CD4-positive, alpha-beta T cell treated with Interleukin-1 beta for 1 hour (primary cell): Measurements from ENCODE around the gene PSMD1.
"Not testable (repeated sequence)": the region's sequence is repeated elsewhere in the genome, so short reads cannot be mapped to it uniquely, and the experiment has no call there.

Experiments
- DNase-seq, 2 donors: peaks; one replicate each; pipeline ENCODE4 v3.0.0-alpha.2; 2020 to 2022

Gene PSMD1

DNA sequence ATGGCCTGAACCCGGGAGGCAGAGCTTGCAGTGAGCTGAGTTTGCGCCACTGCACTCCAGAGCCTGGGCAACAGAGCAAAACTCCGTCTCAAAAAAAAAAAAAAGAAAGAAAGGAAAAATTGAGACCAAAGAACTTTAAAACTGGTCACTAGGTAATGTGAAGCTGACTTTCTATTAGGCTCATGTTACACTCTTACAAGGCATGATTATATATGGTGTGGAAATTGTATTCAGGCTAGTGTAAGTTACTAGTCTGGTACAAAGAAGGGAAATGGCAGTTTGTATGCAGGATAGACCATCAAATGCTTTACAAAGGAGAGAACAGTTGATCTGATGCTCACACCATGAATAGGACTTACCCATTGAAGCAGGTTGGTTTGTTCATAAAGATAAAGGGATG lies 106.3 kb downstream of the PSMD1 start:
- DNase-seq = no peak

DNA sequence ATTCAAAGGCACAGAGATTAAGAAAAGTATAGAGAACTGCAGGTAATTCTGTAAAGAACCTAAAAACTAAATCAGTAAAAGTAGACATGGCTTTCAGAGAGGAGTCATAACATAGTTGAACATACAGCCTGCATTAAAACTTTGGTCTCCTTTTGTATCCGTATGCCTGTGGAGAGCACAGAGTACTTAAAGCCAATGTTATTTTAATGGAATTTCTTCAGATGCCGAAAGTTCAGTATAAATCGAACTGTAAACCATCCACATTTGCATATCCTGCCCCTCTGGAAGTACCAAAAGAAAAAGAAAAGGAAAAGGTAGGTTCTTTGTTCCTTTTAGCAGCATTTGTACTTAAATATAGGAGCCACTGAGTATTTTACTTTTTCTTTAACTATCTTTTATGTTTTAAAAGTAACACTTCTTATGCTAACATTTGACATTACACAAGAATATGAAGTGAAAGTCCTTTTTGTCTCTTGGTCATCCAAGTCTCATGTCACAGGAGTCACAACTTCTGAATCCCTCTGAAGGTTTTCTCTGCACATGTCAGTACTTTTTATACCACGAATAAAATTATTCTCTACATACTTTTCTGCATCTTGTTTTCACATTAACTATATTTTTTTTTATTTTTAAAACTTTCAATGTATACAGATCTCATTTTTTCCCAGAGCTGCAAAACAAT lies 106.9 kb downstream of the PSMD1 start:
- DNase-seq = no peak

DNA sequence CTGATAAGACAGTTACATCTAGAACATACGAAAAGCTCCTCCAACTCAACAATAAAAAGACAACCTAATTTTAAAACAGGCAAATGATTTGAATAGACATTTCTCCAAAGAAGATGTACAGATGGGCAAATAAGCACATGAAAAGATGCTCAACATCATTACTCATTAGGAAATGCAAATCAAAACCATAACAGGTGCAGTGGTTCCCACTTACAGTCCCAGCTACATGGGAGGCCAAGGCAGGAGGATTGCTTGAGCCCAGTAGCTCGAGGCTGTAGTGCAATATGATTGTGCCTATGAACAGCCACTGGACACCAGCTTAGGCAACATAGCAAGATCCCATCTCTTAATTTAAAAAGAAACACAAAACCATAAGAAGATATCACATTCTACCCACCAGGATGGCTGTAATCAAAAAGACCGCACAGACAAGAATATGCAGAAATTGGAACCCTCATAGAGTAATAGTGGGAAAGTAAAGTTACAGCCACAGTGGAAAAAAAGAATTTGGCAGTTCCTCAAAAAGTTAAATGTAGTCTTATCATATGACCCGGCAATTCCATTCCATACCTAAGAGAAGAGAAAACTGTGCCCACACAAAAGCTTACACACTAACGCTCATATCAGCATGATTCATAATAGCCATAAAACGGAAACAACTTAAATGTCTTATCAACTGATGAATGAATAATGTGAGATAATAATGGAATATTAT lies 111.2 kb downstream of the PSMD1 start:
- DNase-seq = no peak

DNA sequence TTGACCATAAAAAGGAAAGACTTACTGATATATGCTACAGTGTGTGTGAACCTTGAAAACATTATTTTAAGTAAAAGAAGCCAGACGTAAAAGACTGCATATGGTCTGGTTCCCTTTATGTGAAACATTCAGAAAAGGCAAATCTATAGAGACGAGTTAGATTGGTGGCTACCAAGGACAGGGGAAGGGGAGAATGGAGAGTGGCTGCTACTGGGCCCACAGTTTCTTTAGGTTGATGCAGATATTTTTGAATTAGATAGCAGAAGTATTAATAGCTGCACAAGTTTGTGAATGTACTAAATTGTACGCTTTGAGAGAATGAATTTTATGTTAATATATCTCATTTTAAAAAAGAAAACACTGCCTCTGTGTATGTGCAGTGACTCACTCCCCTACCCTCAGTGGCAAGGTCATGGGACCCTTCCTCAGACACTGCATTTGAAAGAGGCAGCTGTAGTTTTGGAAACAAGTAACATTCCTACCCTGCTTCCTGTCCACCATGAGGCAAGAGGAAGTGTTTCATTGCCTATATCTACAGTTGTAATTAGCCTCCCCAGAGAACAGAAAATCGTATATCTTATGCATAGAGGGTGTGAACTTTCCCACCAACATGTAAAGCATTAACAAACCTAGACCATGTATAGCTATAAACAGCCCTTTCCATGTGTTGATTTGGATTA lies 111.9 kb downstream of the PSMD1 start:
- DNase-seq = no peak

DNA sequence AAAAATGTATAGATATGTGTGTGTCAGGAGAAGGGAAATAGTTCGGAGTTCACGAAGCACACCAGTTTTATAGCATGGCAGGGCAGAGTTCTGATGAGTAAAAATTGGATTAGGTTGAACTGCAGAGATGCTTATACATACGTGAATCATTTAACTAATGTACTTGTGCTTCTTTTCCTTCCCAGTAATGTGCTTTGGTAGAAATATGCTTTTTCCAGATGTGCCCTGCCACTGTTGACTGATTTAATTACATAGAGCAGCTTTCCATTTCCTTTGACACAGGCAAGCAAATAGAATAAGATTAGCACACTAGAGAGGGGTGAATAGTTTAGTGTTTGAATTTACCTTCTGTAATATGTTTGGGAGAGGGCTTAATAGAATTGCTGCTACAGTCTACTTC lies 112.8 kb downstream of the PSMD1 start:
- DNase-seq = no peak

DNA sequence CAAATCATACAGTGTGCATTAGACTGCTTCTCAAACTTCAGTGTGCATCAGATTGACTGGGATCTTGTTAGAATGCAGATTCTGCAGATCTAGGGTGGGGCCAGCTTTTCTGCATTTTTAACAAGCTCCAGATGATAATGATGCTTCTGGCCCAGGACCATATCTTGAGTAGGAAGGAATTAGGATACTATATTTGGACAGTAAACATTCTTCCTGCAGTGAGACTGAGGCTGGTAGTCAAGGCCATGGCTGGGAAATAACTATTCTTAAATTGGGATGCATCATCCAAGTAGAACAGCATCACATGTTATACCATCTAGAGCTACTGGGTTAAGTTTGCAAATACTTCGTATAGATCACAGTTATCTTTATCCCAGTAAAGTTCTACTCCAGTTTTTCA lies 113.4 kb downstream of the PSMD1 start:
- no peak for DNase-seq

DNA sequence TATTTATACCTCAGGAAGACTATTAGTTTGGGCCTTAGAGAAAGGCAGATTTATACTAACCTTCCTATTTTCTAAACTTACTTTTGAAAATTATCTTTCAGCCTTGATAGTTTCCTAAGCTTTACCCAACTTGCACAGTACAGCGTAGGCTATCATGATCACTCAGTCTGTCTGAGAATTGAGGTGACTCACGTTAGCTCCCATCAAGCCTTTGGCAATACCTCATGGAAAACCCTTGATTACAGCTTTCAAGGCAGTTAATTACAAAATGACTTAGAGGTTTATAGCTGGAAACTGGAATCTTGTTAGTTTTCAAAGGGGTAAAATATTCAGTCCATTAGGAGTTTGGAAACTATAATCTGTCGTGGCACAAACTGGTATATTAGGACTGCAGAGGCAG lies 115.4 kb downstream of the PSMD1 start:
- no peak for DNase-seq

DNA sequence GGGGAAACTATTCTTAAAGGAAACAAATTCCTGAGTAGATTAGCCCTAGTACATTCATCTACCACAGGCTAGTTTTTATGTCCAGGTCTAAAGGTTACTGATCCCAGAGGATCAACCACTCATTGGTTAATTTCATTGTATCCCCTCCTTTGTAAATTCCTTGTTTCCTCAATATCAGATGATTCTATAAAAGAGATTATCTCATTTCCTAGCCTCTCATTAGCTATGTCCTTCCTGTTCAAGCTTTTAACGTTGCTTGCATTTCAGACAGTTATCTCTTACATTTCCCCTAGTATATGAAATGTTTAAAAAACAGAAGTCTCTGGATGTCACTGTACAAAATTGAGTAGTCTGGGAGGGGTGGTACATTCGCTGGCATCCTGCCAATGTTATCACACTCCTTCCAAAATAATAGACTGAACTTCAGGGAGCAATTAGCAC lies 117.6 kb downstream of the PSMD1 start:
- DNase-seq = no peak

DNA sequence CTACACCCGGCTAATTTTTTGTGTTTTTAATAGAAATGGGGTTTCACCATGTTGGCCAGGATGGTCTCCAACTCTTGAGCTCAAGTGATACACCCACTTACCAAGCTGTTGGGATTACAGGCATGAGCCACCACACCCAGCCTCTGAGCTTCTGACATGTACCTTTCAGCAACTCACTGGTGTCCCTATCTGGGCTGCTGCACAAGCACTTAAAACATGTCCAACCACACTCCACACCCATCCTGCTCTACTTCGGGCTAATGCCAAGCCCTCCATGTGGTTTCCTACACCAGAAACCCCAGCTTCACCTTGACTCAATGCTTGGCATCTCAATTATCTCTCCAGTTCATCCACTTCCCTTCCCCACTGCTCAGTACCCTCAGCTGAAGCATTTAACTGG lies 119.4 kb downstream of the PSMD1 start:
- DNase-seq = no peak

DNA sequence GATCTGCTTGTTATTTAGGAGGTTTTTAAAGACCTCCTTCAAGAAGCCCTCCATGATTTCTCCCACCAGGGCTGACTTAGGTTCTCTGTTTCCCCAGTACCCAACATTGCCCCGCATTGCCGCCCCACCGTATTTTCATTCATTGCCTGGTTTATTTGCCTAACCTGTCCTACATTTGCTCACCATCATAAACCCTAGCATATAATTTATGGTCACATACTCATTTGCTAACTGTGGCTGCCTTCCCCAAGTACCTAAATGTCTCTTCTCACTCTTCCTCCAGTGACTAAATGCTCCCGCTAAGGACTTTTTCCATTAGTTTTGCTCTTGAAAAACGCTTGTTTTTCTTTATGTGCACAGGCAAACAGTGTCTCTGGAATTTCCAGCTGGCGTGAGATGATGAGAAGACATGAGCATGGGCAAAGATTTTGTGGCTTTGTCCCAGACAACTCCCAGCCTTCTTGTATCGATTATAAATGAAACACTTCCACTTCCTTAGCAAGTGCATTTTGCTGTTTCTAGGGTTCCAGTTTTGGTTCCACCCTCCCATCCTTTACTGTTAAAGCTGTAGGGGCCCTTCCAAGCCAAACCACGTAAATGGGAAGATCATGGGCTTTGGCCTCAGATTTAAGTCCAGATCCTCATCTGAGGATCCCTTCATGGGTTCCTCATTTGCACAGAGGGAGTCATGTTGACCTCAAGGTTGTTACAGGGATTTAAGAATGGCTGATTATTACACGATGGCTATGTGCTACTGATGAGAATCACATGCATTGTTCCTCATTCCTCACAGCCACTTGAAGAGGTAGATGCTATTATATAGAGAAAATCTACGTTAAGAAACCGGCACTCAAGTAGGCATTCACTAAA lies 120.7 kb downstream of the PSMD1 start:
- DNase-seq = no peak

DNA sequence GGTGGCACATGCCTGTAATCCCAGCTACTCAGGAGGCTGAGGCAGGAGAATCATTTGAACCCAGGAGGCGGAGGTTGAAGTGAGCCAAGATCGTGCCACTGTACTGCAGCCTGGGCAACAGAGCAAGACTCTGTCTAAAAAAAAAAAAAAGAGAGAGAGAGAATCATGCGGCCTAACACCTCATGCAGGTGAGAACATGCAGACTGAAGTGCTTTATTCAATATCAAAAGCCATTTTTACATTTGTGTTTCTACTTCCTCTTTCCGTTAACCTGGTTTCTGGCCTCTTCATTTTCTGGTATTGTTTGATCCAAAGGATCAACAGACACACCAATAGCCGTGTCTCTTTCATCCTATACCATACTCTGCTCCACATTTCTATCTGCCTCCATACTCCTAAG lies 122.1 kb downstream of the PSMD1 start:
- not testable (repeated sequence) for DNase-seq

DNA sequence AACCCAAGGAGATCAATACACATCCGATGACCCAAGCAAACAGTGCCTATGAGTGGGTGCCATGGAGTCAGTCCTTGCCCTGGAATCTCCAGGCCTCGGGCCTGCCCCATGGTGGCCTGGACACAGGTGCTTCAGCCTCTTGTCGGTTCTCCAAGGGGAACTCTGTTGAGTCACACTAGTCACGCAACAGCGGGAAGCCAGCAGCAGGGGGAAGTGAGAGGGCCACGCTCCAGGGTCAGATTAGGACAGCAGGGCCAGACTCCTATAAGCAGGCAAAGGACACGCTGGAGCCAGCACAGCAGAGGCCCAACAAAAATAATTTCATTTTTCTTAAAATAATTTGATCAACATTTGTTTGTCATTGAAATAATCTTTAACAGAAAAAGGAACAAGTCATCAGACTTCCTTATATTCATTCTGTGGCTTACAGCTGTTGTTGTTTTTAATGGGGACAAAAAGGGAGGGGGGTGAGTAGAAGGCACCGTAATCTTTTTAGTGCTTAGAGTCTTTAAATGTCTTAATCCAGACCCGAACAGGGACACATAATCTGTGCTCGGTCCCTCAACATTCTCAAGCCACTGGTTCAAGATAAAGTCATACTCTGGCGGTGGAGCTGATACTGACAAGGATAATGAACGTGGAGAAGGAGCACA lies 125.3 kb downstream of the PSMD1 start:
- DNase-seq = peak in 1 of 2 donors; percentile 67

DNA sequence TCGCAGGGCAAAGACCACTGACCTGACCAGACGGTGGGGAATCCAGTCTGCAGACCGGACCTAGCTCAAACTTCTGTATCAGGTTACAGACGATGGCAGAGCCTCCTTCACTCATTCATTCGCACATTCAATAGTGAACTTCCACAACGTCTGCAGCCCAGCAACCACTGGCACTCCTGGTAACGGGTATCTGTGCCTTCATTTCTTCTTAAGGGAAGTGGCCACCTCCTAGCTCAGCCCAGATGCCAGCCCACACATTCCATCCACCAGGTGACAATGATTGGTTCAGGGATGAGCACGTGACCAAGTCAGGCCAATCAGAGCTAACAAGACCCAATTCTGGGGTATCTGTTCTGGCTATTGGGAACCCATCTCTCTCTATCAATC lies 125.8 kb downstream of the PSMD1 start:
- DNase-seq = no peak

DNA sequence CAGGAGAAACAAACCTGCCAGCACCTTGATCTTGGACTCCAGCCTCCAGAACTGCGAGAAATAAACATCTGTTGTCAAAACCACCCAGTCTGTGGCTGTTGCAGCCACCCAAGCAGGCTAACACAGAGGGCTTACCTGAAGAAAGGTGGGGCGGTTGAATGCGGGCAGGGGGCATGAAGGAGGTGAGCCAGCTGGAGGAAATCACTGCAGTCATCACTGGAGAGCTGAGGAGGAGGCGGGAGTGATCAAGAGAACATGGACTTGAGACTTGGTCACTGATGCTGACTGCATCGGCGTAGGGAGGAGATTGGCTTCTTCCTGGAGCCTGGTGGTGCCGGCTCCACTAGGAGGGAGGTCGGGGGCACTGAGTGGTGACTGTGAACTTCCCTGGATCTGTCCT lies 127.2 kb downstream of the PSMD1 start:
- DNase-seq = no peak

DNA sequence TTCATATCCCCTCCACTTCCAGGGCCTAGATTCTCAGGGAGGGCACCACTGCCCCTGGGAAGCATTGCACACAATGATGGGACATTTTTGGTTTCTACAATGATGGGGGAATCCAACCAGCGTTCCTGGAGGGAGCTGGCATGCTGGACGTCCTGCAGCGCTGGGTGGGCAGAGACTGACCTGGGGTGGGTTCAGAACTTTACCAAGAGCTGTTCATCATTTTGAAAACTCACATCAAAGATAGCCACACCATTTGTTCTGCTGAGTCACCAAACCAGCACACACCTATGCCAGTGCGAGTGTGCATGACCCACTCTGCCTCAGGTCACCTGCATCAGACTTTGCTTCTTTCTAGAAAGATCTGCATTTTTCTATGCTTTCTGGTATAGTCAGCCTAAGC lies 127.7 kb downstream of the PSMD1 start:
- no peak for DNase-seq

DNA sequence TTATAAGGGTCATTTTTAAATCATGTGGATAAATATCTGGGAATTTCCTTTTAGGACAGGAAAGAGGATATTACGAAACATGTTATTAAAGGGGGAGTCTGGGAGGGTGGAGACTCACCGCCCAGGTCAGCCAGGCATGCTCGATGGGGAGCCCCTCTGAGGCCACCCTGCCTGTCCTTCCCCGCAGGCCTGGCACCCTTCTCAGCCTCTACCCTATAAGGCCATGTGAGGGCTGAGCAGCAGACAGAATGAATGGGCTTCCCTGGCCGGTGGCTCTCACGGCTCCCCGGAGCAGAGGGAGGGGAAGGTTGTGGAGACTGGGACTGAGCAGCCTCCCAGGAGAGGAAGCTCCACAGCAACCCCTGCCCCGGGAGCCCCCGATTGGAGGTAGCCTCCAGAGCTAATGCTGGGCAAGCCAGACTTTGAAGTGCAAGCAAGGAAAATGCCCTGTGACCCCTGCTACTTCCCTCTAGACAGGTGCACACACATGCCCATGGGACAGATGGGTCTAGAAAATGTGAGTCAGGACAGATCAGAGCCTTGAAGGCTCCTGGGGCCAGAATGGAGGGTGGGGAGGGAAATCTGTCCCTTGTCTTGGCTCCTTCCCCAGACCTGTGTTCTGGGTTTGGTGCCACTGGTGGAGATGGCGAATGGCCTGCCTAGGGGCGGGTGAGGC lies 128.5 kb downstream of the PSMD1 start:
- DNase-seq = no peak

DNA sequence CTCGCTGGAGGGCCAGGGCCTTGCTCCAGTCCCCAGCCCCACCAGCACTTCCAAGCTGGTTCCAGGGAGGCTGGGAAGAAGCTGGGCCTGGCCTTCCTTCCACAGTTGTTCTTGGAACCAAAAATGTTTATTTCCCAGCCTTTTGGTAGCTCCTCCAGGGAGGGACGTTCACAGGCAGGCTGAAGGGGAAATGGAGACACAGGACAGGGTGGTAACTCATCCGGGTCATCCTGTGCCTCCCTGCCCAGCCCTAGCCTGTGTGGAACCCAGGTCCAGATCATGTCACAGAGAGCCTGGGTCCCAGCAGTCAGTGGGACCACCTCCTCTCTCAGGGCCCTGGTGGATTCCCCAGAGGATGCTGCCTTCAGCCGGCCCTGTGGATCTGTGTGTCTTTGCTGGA lies 129.2 kb downstream of the PSMD1 start:
- no peak for DNase-seq

DNA sequence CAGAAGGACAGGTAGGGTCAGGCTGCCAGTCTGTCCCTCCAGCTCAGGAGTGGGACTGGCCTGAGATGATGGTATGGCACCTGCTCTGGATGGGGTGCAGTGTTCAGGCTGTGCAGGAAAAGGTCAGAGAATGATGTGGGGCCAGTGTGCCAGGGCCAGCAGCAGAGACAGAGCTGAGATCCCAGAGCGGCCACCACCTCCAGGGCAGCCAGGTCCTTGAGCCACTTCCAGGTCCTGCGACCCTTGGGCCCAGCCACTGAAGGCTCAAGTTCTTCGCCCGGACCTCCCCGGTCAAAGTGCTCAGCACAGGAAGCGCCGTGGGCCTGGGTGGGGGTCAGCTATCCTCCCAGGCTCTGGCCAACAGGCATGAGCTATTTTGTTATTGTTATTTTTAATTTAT lies 129.7 kb downstream of the PSMD1 start:
- DNase-seq = no peak

DNA sequence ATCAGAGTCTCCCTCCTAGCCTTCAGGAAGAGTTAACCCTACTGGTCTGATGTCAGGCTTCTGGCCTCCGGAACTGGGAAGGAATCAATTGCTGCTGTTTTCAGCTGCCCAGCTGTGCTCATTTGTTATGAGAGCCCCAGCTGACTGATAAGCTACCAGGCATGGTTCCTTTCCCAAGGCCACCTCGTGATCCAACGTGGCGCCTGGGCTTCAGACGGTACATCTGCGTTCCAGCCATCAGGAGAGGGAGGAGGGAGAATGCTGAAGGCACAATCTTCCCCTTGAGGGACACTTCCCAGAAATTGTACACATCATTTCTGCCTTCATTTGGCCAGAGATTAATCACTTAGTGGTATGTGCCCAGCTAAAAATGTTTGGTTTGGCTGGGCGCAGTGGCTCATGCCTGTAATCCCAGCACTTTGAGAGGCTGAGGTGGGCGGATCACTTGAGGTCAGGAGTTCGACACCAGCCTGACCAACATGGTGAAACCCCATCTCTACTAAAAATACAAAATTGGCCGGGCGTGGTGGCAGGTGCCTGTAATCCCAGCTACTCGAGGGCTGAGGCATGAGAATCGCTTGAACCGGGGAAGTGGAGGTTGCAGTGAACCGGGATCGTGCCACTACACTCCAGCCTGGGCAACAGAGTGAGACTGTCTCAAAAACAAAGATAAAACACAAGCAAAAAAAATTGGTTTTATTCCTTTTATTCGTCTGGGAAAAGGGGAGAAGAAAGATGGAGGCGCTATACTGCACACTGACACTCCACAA lies 131.3 kb downstream of the PSMD1 start:
- DNase-seq = no peak

DNA sequence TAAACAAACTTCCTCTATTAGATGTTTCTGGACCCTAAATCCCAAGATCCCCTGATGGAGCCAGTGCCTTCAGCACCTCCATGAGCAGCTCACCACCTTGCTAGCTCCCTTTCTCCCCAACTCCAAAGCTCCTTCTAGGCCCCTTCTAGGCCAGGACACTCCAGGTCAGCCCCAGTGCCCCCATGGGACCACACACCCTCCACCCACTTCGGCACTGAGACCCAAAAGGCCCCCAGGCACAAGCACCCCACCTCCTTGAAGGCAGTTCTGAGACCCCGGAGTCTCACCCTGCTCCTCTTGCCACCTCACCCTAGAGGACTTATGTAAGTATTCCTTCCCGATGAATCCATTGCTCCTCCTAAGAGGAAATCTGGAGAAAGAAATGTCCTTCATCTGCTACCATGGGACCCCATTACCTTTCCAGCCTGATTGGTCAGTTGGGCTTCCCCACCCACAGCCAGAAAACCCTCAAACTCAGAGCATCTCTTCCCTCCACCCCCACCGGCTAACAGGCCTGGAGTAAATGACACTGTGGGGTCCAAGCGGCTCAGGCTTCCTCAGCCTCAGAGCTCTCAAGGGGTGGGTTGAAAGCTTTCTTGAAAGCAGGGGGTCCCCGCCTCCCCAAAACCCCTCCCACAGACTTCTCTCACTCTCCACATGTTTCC lies 132.0 kb downstream of the PSMD1 start:
- DNase-seq = no peak

DNA sequence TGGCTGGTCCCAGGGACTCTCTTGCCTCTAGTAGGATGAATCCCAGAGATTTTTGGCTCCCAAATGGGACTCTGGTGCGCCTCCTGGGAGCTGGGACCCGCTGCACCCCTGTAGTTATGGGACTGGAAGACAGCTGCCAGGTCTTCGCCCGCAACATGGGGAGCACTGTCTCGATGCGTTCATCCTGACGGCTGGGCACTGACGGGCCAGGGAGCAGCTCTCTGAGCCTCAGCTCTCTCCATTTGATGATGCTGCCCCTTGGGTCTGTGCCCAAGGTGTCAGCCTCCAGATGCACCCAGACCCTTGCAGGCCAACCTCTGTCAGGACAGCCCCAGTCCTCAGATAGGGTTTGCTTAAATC lies 132.5 kb downstream of the PSMD1 start:
- no peak for DNase-seq
